Activated naive CD4-positive, alpha-beta T cell treated with Interleukin-2 at 50 U/mL for 16 hours (primary cell): ENCODE data around the gene VWA5B1.

Experiments
- DNase-seq: peaks from one replicate; pipeline ENCODE4 v3.0.0-alpha.2; 2020

The VWA5B1 gene

GRCh38 chr1:20399196-20399595, 108.5 kb downstream of the VWA5B1 start:
- no peak for DNase-seq

- DNase-seq = no peak
These were observed 109.0 kb downstream of the VWA5B1 start for GRCh38 chr1:20399606-20400180.

- DNase-seq = no peak
These were observed 109.9 kb downstream of the VWA5B1 start for GRCh38 chr1:20400341-20401177.

- DNase-seq = no peak
These were observed 110.8 kb downstream of the VWA5B1 start for GRCh38 chr1:20401405-20402010.

- DNase-seq = no peak
These were observed 112.1 kb downstream of the VWA5B1 start for GRCh38 chr1:20402585-20403422.

- DNase-seq = no peak
These were observed 112.9 kb downstream of the VWA5B1 start for GRCh38 chr1:20403423-20404145.

- no peak for DNase-seq
These were observed 113.8 kb downstream of the VWA5B1 start for GRCh38 chr1:20404466-20404865.
